A673 (cell line): ENCODE results near the gene TMEM236.

Experiments used
- EZH2 ChIP-seq: fragments of 200-600 bp; sonication (generic); IDR thresholded peaks from 2 replicates; pipeline ENCODE4 v1.6.1; 2017; ENCODE audit warnings: borderline replicate concordance, low read depth, mild to moderate bottlenecking, mixed read lengths, antibody characterized with exemption, low read length; ENCODE audit not compliant: poor library complexity, severe bottlenecking
- TF ChIP-seq, protein P1 (sequence below): fragments of 300-800, 200-600 bp; sonication (generic); conservative IDR thresholded peaks from 2 replicates; pipeline ENCODE4 v1.5.1; 2017; ENCODE audit warnings: low read depth, mild to moderate bottlenecking, antibody characterized with exemption, low read length, moderate library complexity, mixed read lengths

DNA sequence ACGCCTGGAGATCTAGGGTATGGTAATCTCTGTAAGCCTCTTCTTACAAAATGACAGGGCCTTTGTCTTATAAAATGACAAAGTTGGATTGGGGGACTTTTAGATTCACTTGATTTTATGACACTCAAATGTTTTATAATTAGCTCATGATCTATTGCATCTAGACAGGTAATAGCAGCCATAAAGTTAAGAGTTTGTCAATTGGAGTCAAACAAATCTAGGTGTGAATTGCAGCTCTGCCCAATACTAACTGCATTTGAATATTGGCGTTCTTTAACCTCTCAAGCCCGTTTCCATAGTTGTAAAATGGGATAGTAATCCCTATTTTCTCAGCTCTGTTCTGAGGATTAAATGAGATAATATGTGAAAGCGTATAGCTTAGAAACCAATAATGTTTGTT, 43.1 kb downstream of the TMEM236 start:
- TF ChIP-seq EZH2, result no peak
- TF ChIP-seq, protein P1, sequence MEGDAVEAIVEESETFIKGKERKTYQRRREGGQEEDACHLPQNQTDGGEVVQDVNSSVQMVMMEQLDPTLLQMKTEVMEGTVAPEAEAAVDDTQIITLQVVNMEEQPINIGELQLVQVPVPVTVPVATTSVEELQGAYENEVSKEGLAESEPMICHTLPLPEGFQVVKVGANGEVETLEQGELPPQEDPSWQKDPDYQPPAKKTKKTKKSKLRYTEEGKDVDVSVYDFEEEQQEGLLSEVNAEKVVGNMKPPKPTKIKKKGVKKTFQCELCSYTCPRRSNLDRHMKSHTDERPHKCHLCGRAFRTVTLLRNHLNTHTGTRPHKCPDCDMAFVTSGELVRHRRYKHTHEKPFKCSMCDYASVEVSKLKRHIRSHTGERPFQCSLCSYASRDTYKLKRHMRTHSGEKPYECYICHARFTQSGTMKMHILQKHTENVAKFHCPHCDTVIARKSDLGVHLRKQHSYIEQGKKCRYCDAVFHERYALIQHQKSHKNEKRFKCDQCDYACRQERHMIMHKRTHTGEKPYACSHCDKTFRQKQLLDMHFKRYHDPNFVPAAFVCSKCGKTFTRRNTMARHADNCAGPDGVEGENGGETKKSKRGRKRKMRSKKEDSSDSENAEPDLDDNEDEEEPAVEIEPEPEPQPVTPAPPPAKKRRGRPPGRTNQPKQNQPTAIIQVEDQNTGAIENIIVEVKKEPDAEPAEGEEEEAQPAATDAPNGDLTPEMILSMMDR, result no peak
